IPS DF 19.7 (cell line): ENCODE data around the gene AZU1.

Experiments used
- DNase-seq: peaks from one replicate; pipeline ENCODE4 v3.0.0-alpha.2; 2013; ENCODE audit warnings: low read depth, low spot score

AZU1 gene

GRCh38 chr19:854549-854948 lies 26.9 kb downstream of the AZU1 start:
- no peak for DNase-seq

- no peak for DNase-seq
Measured at GRCh38 chr19:855142-855541, 27.5 kb downstream of the AZU1 start.

GRCh38 chr19:855566-856120 lies 28.0 kb downstream of the AZU1 start:
- no peak for DNase-seq

GRCh38 chr19:858284-858683 lies 30.6 kb downstream of the AZU1 start:
- DNase-seq: no peak

- no peak for DNase-seq
Measured at GRCh38 chr19:858868-859843, 31.5 kb downstream of the AZU1 start, which contains the start of gene CFD. TSS of gene CFD (plus strand) at chr19:859664. CDS start at chr19:859690, 26 bp downstream.

- no peak for DNase-seq
Measured at GRCh38 chr19:861141-861755, 33.6 kb downstream of the AZU1 start.

GRCh38 chr19:861756-862580 lies 34.3 kb downstream of the AZU1 start:
- DNase-seq: no peak

GRCh38 chr19:862581-863314 lies 35.1 kb downstream of the AZU1 start:
- DNase-seq: no peak

GRCh38 chr19:863315-863620 lies 35.6 kb downstream of the AZU1 start:
- DNase-seq: no peak

GRCh38 chr19:866769-867300 lies 39.2 kb downstream of the AZU1 start:
- no peak for DNase-seq

- no peak for DNase-seq
Measured at GRCh38 chr19:867301-867793, 39.7 kb downstream of the AZU1 start.

GRCh38 chr19:867855-868457 lies 40.3 kb downstream of the AZU1 start:
- DNase-seq: no peak

- DNase-seq: no peak
Measured at GRCh38 chr19:868458-869244, 41.0 kb downstream of the AZU1 start.

- DNase-seq: no peak
Measured at GRCh38 chr19:869245-870177, 41.9 kb downstream of the AZU1 start.

- DNase-seq: no peak
Measured at GRCh38 chr19:870314-870713, 42.7 kb downstream of the AZU1 start.

- no peak for DNase-seq
Measured at GRCh38 chr19:870963-871401, 43.3 kb downstream of the AZU1 start.

- no peak for DNase-seq
Measured at GRCh38 chr19:871446-872265, 44.0 kb downstream of the AZU1 start.
